Loucy (cell line): ENCODE data around the gene RALB.

ENCODE experiments used
- EZH2phosphoT487 ChIP-seq: fragments of 200-600 bp; IDR thresholded peaks from 2 replicates; pipeline ENCODE4 v1.6.1; 2018; ENCODE audit warnings: antibody characterized with exemption, mild to moderate bottlenecking, moderate library complexity, borderline replicate concordance
- TF ChIP-seq, protein P1 (sequence below): fragments of 200-600 bp; sonication (generic); conservative IDR thresholded peaks from 2 replicates; pipeline ENCODE4 v1.5.1; 2014; ENCODE audit warnings: mild to moderate bottlenecking, antibody characterized with exemption, low read length

DNA sequence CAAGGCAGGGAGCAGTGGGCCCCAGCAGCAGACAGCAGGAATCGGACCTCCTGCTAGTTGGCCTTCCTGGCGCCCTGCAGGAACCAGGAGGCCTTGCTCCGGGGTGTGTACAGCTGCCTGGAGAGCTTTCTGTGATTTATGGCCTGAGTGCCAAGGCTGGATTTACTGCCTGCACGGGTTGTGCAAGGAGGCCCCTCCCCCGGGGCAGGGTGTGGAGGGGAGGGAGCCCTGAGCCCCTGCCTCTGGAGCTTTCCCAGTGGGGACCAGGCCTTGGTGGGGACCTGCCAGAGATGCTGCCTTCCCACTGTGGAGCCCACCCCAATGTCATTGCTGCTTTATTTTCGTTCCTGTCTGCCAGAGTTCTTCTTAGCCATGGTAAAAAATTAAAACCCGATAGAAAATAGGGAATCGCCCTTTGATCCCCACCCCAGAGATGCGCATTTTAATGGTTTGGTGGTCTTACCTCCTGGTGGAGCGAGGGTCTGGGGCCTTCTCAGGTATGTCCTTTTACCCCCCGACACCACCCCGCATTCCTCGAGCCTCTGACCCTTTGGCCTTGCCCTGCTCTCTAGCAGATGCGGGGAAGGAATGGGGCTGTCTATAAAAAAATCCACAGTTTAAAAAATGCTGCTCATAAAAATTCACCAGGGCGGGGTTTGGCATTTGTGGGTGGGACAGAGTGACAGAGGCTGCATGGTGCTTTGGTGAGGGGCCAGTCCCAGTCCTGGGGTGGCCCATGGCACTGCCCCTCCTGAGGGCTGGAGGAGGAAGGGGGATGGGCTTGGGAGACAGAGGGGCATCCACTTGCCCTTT, 6.9 kb upstream of the RALB start:
- TF ChIP-seq, protein P1, sequence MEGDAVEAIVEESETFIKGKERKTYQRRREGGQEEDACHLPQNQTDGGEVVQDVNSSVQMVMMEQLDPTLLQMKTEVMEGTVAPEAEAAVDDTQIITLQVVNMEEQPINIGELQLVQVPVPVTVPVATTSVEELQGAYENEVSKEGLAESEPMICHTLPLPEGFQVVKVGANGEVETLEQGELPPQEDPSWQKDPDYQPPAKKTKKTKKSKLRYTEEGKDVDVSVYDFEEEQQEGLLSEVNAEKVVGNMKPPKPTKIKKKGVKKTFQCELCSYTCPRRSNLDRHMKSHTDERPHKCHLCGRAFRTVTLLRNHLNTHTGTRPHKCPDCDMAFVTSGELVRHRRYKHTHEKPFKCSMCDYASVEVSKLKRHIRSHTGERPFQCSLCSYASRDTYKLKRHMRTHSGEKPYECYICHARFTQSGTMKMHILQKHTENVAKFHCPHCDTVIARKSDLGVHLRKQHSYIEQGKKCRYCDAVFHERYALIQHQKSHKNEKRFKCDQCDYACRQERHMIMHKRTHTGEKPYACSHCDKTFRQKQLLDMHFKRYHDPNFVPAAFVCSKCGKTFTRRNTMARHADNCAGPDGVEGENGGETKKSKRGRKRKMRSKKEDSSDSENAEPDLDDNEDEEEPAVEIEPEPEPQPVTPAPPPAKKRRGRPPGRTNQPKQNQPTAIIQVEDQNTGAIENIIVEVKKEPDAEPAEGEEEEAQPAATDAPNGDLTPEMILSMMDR: no peak
- no peak for TF ChIP-seq EZH2phosphoT487
